CD4-positive, alpha-beta T cell (primary cell): ENCODE results near the gene CEP89. TPM values are rescaled to one million over a fixed set of nuclear protein-coding genes. Genes with fewer than 3 reads are reported as not detected.

Experiments used
- ATAC-seq: fragments of 200-7000 bp; cut with Tn5 transposase; one replicate; pipeline ENCODE4 v1.10.0; 2022; ENCODE audit warnings: mild to moderate bottlenecking; ENCODE audit not compliant: poor library complexity
- CTCF ChIA-PET: fragments of 350-600 bp; sonication (Branson Sonifier 250); formaldehyde crosslinking; loops from one replicate; lab custom pipeline; 2021; ENCODE audit warnings: antibody characterized with exemption, inconsistent platforms; lab: Charles Lee
- POLR2A ChIA-PET: fragments of 350-600 bp; sonication (Branson Sonifier 250); formaldehyde crosslinking; loops from one replicate; lab custom pipeline; 2021; ENCODE audit warnings: antibody characterized with exemption, inconsistent platforms; lab: Charles Lee
- DNase-seq, 14 experiments: peaks; one replicate each; pipeline ENCODE4 v3.0.0-alpha.2; 2013 to 2020; ENCODE audit warnings: mixed read lengths in 2 of 14
- H3K27ac ChIP-seq, 2 donors: one replicate each; pipeline versions ENCODE4 v1.5.1 to v1.7.0; 2013; ENCODE audit warnings: low read length in 2 of 2, low read depth in 1 of 2, mild to moderate bottlenecking in 1 of 2
- H3K27me3 ChIP-seq, 2 experiments: 1 replicate in 1 of 2; 2 replicates in 1 of 2; pipeline versions ENCODE4 v1.6.1 to v1.7.0; 2013; ENCODE audit warnings: low read length in 2 of 2, control low read depth in 1 of 2, mild to moderate bottlenecking in 1 of 2, moderate library complexity in 1 of 2; ENCODE audit not compliant: insufficient read depth in 2 of 2, control insufficient read depth in 1 of 2
- H3K36me3 ChIP-seq: one replicate; pipeline ENCODE4 v1.6.1; 2013; ENCODE audit warnings: low read length, control low read depth; ENCODE audit not compliant: insufficient read depth
- H3K4me1 ChIP-seq: one replicate; pipeline ENCODE4 v1.6.1; 2013; ENCODE audit warnings: low read length, control low read depth; ENCODE audit not compliant: insufficient read depth
- H3K4me3 ChIP-seq: one replicate; pipeline ENCODE4 v1.5.1; 2013; ENCODE audit warnings: mild to moderate bottlenecking, low read length, moderate library complexity
- H3K9me3 ChIP-seq, 2 experiments: 1 replicate in 1 of 2; 2 replicates in 1 of 2; pipeline versions ENCODE4 v1.6.1 to v1.7.0; 2013; ENCODE audit warnings: low read length in 2 of 2, mild to moderate bottlenecking in 2 of 2, control low read depth in 1 of 2, moderate library complexity in 1 of 2; ENCODE audit not compliant: control insufficient read depth in 1 of 2, insufficient read depth in 1 of 2
- H3K27ac Mint-ChIP-seq: one replicate; pipeline ENCODE4 v1.8.0; 2020; ENCODE audit warnings: mixed read lengths
- H3K27me3 Mint-ChIP-seq: one replicate; pipeline ENCODE4 v1.8.0; 2021; ENCODE audit warnings: mixed read lengths
- H3K36me3 Mint-ChIP-seq: one replicate; pipeline ENCODE4 v1.8.0; 2021; ENCODE audit warnings: low read depth, mixed read lengths
- H3K4me1 Mint-ChIP-seq: one replicate; pipeline ENCODE4 v1.8.0; 2021; ENCODE audit warnings: low read depth, mixed read lengths
- H3K4me3 Mint-ChIP-seq: one replicate; pipeline ENCODE4 v1.8.0; 2020; ENCODE audit warnings: mild to moderate bottlenecking, mixed read lengths
- H3K9me3 Mint-ChIP-seq: one replicate; pipeline ENCODE4 v1.8.0; 2020; ENCODE audit warnings: mixed read lengths
- intact Hi-C, 2 experiments: fragments of 100-400 bp; cut with DNase I in 1 of 2; cut with micrococcal nuclease in 1 of 2; formaldehyde crosslinking; loops; one replicate each; pipeline versions ENCODE4 v1.15.1 to v1.9.0; 2023 to 2025; cut with DNase I, micrococcal nuclease
- total RNA-seq, 174 experiments: library from RNA in 2 of 174; stranded (reverse) in 2 of 174; gene quantifications; one replicate each; pipeline ENCODE4 v1.2.3 and lab custom pipeline; 2021 to 2026
- TF ChIP-seq, protein P1 (sequence below): fragments of 200-600 bp; IDR thresholded peaks from one replicate; pipeline ENCODE4 v1.8.0; 2022; ENCODE audit warnings: antibody characterized with exemption, mild to moderate bottlenecking

The CEP89 gene
- total RNA-seq, 2 experiments from 2014 or later, result 4.0 to 5.1 TPM

GRCh38 chr19:32977280-32977679, 5.5 kb upstream of the CEP89 start:
- no peaks in the 10 kb centered on the region for H3K36me3 ChIP-seq
- Mint-ChIP-seq H3K27me3 (no peaks in the 10 kb centered on the region), H3K9me3 (no peaks in the 10 kb centered on the region), H3K4me1 (peaks cover 10% of the 10 kb centered on the region), H3K36me3 (no peaks in the 10 kb centered on the region), H3K27ac (no peak overlapping the region), H3K4me3 (no peak overlapping the region)
- no peaks in the 10 kb centered on the region for H3K9me3 ChIP-seq
- POLR2A ChIA-PET, result no interaction called here
- no peak overlapping the region for H3K4me3 ChIP-seq
- H3K27ac ChIP-seq, result no peak overlapping the region
- intact Hi-C loops, result loop anchor here (2.0 to 10.0 kb wide), 5 partner anchors 108 to 548 kb away; partner anchors contain the start of genes GPATCH1 (in 1 of the 2), NUDT19 (in 1 of the 2), PDCD5 (in 1 of the 2) and PEPD (in 1 of the 2)
- TF ChIP-seq, protein P1, sequence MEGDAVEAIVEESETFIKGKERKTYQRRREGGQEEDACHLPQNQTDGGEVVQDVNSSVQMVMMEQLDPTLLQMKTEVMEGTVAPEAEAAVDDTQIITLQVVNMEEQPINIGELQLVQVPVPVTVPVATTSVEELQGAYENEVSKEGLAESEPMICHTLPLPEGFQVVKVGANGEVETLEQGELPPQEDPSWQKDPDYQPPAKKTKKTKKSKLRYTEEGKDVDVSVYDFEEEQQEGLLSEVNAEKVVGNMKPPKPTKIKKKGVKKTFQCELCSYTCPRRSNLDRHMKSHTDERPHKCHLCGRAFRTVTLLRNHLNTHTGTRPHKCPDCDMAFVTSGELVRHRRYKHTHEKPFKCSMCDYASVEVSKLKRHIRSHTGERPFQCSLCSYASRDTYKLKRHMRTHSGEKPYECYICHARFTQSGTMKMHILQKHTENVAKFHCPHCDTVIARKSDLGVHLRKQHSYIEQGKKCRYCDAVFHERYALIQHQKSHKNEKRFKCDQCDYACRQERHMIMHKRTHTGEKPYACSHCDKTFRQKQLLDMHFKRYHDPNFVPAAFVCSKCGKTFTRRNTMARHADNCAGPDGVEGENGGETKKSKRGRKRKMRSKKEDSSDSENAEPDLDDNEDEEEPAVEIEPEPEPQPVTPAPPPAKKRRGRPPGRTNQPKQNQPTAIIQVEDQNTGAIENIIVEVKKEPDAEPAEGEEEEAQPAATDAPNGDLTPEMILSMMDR, result no peak
- no peaks in the 10 kb centered on the region for H3K27me3 ChIP-seq
- no peak for DNase-seq
- CTCF ChIA-PET, result interaction anchor here (1.5 kb wide), 1 partner anchor 29 kb away, joined by 4 read pairs; no protein-coding TSS in a partner anchor
- H3K4me1 ChIP-seq, result peaks cover 10% of the 10 kb centered on the region
- ATAC-seq, result no peak

DNA sequence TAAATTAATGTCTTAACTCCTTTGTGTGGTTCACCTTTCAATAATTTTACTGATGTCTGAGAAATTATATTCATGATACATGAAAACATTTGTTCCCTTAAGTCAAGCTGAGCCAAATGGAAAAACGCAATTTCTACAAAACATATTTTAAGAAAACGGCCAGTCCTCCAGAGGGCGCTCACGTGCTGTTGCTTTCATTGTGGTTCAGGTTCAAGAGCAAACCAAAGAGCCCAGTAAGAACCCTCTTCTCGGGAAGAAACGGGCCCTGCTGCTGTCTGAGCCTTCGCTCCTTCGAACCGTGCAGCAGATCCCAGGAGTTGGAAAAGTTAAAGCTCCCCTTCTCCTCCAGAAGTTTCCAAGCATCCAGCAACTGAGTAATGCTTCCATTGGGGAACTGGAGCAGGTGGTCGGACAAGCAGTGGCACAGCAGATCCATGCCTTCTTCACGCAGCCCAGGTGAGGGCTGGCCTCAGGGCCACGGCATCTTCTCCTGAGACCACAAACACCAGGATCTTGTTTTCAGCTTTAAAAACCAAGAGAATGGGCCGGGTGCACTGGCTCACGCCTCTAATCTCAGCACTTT, 4.6 kb upstream of the CEP89 start:
- no peak for ATAC-seq

DNA sequence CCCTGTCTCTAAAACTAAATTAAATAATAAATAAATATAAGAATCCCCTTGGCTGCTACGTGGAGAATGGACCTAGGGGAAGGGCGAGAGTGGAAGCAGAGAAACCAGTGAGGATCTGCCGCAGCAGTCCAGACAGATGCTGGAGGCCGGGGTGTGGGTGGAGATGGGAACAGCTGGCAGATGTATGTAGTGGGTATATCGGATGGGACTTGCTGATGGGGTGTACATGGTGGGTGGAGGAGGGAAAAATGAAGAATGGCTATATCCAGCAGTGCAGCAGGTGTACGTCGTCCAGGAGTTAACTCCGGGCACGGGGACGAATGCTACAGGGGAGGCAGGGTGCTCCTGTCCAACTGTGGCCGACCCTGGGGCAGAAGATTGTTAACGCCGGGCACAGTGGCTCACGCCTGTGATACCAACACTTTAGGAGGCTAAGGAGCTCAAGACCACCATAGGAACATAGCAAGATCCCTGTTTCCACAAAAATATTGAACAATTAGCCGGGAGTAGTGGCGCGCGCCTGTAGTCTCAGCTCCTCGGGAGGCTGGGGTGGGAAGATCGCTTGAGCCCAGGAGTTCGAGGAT, 654 bp downstream of the CEP89 start:
- peaks cover 18% of the 10 kb centered on the region for H3K4me1 Mint-ChIP-seq
- CTCF ChIA-PET, result interaction anchor here (0.9 kb wide), 1 partner anchor 207 kb away, joined by 3 read pairs; no protein-coding TSS in a partner anchor
- Histone ChIP-seq H3K27me3 (no peaks in the 10 kb centered on the region), H3K4me1 (peaks cover 18% of the 10 kb centered on the region), H3K9me3 (no peaks in the 10 kb centered on the region), H3K4me3 (peak overlapping the region; percentile 60), H3K36me3 (no peaks in the 10 kb centered on the region), H3K27ac (no peak overlapping the region)
- ATAC-seq, result no peak
- peak overlapping the region; percentile 79 for H3K27ac Mint-ChIP-seq
- peak overlapping the region; percentile 96 for H3K4me3 Mint-ChIP-seq
- peaks cover 20% of the 10 kb centered on the region for H3K36me3 Mint-ChIP-seq
- peak in 1 of 14 experiments; percentile 17 for DNase-seq
- no peaks in the 10 kb centered on the region for H3K27me3 Mint-ChIP-seq
- no peaks in the 10 kb centered on the region for H3K9me3 Mint-ChIP-seq
- POLR2A ChIA-PET, result interaction anchor here (0.7 to 1.6 kb wide), 8 partner anchors 10 to 626 kb away, joined by 3 to 11 read pairs (median 3); partner anchors contain the start of genes ANKRD27, DPY19L3, RGS9BP and ZNF507
- TF ChIP-seq, protein P1, result no peak
- intact Hi-C loops, result loop anchor here (2.0 to 10.0 kb wide), 8 partner anchors 110 to 624 kb away; partner anchors contain the start of genes GPATCH1 (in 2 of the 2), CEBPG (in 1 of the 2), DPY19L3 (in 1 of the 2) and PDCD5 (in 1 of the 2)

More for the DNA sequence above, 4.6 kb upstream of the CEP89 start:
- ChIA-PET POLR2A (no interaction called here), CTCF (interaction anchor here (0.6 to 1.5 kb wide), 4 partner anchors 12 to 149 kb away, joined by 3 to 4 read pairs (median 3); no protein-coding TSS in a partner anchor)
- Mint-ChIP-seq H3K4me1 (peaks cover 18% of the 10 kb centered on the region), H3K36me3 (peaks cover 5% of the 10 kb centered on the region), H3K27me3 (no peaks in the 10 kb centered on the region), H3K4me3 (peak overlapping the region; percentile 59), H3K27ac (no peak overlapping the region), H3K9me3 (no peaks in the 10 kb centered on the region)
- DNase-seq, result peak; percentile 50 to 83 (median 66)
- H3K36me3 ChIP-seq, result no peaks in the 10 kb centered on the region
- H3K27ac ChIP-seq, result no peak overlapping the region
- no peaks in the 10 kb centered on the region for H3K27me3 ChIP-seq
- H3K4me3 ChIP-seq, result no peak overlapping the region
- TF ChIP-seq, protein P1, result peak; percentile 80
- peaks cover 14% of the 10 kb centered on the region for H3K4me1 ChIP-seq
- intact Hi-C loops, result loop anchor here (1.0 to 10.0 kb wide), 6 partner anchors 108 to 548 kb away; partner anchors contain the start of genes GPATCH1 (in 1 of the 2), NUDT19 (in 1 of the 2), PDCD5 (in 1 of the 2) and PEPD (in 1 of the 2)
- no peaks in the 10 kb centered on the region for H3K9me3 ChIP-seq
